Measurements from ENCODE around the gene MALRD1. TPM values are rescaled to one million over a fixed set of nuclear protein-coding genes. Genes with fewer than 3 reads are reported as not detected.

The MALRD1 gene
- total and polyA plus RNA-seq, 2 of the 8 experiments (the other 6 are each of a cell fraction or from before 2014, with no cell fraction given): 0.32 to 0.35 TPM

DNA sequence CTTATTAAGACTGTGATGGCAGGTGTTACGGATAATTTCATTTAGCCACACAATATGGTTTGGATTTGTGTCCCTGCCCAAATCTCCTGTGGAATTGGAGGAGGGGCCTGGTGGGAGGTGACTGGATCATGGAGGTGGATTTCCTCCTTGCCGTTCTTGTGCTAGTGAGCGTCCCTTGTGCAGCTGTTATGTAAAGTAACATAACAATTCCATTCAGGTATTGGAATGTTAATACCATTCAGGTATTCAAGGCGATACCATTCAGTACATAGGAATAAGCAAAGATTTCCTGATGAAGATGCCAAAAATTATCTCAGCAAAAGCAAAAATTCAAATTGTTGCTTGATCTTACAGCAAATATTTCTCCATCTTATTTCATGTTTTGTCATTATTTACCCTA is 735.1 kb downstream of the MALRD1 start:
- Histone ChIP-seq H3K9me3 (ENCODE audit: insufficient read depth in 2 of 2, low read depth in 1 of 2, low read length in 1 of 2) (no peaks in the 10 kb centered on the region), H4K20me1 (replicated peaks in 1 of 2; ENCODE audit: control insufficient read depth in 1 of 2, insufficient read depth in 2 of 2, low read length in 2 of 2) (no peaks in the 10 kb centered on the region), H3K4me2 (ENCODE audit: insufficient read depth in 1 of 2, low read depth in 2 of 2, low read length in 2 of 2) (no peak overlapping the region), H2AK5ac (ENCODE audit: low read depth, low read length) (no peak overlapping the region), H3K4me1 (replicated peaks in 1 of 4; ENCODE audit: control insufficient read depth in 3 of 4, insufficient read depth in 4 of 4, low read length in 3 of 4) (no peaks in the 10 kb centered on the region; a peak in 1 of 7 replicates), H3K23ac (ENCODE audit: insufficient read length) (no peak overlapping the region), H3K18ac (ENCODE audit: extremely low read depth, low read length) (no peak overlapping the region), H3K56ac (replicated peaks; ENCODE audit: insufficient read length, low read depth, low read length) (no peak overlapping the region), H3K27me3 (replicated peaks in 1 of 4; ENCODE audit: control insufficient read depth in 3 of 4, extremely low read depth in 1 of 4, insufficient read depth in 3 of 4, low read length in 3 of 4) (no peaks in the 10 kb centered on the region), H2AFZ (ENCODE audit: low read length) (no peak overlapping the region), H3K9ac (replicated peaks in 1 of 4; ENCODE audit: extremely low read depth in 1 of 4, low read depth in 3 of 4, low read length in 3 of 4) (no peak overlapping the region), H2BK5ac (ENCODE audit: low read depth, low read length) (no peak overlapping the region), H3K36me3 (ENCODE audit: control insufficient read depth in 2 of 4, insufficient read depth in 4 of 4, low read length in 3 of 4) (no peaks in the 10 kb centered on the region), H2BK15ac (ENCODE audit: low read length) (no peak overlapping the region), H3K4me3 (ENCODE audit: extremely low read depth in 1 of 4, insufficient read depth in 2 of 4, low read depth in 3 of 4, low read length in 4 of 4) (peak overlapping the region in 1 of 4 experiments; percentile 6; a peak in 1 of 8 replicates), H3K14ac (ENCODE audit: insufficient read length) (no peak overlapping the region), H3K23me2 (ENCODE audit: low read depth, low read length) (no peaks in the 10 kb centered on the region), H4K8ac (ENCODE audit: extremely low read depth, insufficient read depth, low read length) (no peak overlapping the region), H3K79me2 (ENCODE audit: control insufficient read depth in 1 of 2, insufficient read depth in 2 of 2, low read length in 2 of 2) (no peaks in the 10 kb centered on the region), H3K4ac (replicated peaks; ENCODE audit: insufficient read length, low read depth, low read length) (no peak overlapping the region), H3K79me1 (ENCODE audit: low read depth, low read length) (no peaks in the 10 kb centered on the region), H2BK12ac (ENCODE audit: low read depth, low read length) (no peak overlapping the region; the same call in 1 of the 2 replicates), H2BK120ac (replicated peaks; ENCODE audit: low read depth, low read length) (no peak overlapping the region), H3K27ac (ENCODE audit: low read depth, low read length) (no peak overlapping the region), H2BK20ac (ENCODE audit: low read length) (no peak overlapping the region), H4K5ac (ENCODE audit: insufficient read length, low read depth, low read length) (no peak overlapping the region), H4K91ac (replicated peaks; ENCODE audit: insufficient read length, low read length) (no peak overlapping the region)
- 73% methylated on average over 4 of the region's 4 CpGs; no CpG with 5 or more reads in 1 of the 2 experiments for WGBS, 2 experiments (ENCODE audit: extremely low coverage in 1 of 2, insufficient coverage in 1 of 2, insufficient read length in 1 of 2, insufficient replicate concordance in 2 of 2, low coverage in 1 of 2, low lambda C conversion rate in 2 of 2, missing lambda C conversion rate in 1 of 2)
- TF ChIP-seq, protein P1, sequence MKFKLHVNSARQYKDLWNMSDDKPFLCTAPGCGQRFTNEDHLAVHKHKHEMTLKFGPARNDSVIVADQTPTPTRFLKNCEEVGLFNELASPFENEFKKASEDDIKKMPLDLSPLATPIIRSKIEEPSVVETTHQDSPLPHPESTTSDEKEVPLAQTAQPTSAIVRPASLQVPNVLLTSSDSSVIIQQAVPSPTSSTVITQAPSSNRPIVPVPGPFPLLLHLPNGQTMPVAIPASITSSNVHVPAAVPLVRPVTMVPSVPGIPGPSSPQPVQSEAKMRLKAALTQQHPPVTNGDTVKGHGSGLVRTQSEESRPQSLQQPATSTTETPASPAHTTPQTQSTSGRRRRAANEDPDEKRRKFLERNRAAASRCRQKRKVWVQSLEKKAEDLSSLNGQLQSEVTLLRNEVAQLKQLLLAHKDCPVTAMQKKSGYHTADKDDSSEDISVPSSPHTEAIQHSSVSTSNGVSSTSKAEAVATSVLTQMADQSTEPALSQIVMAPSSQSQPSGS (IDR thresholded peaks at IDR 0.05; ENCODE audit: low read length): no peak
- TF ChIP-seq POU5F1 (IDR thresholded peaks at IDR 0.05; ENCODE audit: low read depth, low read length) (no peak), SRF (IDR thresholded peaks at IDR 0.05; ENCODE audit: low read depth, low read length) (no peak), RNF2 (IDR thresholded peaks at IDR 0.05; ENCODE audit: borderline replicate concordance, low read depth, low read length, missing control alignments, poor library complexity, severe bottlenecking) (no peak), CHD2 (IDR thresholded peaks at IDR 0.05; ENCODE audit: low read length) (no peak), CREB1 (IDR thresholded peaks at IDR 0.05) (no peak), NANOG (IDR thresholded peaks at IDR 0.05; ENCODE audit: insufficient read depth, low read depth, low read length, poor library complexity, severe bottlenecking) (no peak), CBX8 (IDR thresholded peaks at IDR 0.05; ENCODE audit: borderline replicate concordance, low read depth, low read length) (no peak)
- no peak for DNase-seq (ENCODE audit: low read depth in 1 of 2, low spot score in 2 of 2)
- ChIA-PET CTCF (ENCODE audit: partially characterized antibody) (no interaction called here), POLR2A (ENCODE audit: partially characterized antibody) (no interaction called here)
- FAIRE-seq: no peak
